Cortex of kidney (tissue), 1 donor: Measurements from ENCODE around the gene MFRP.

Experiments used
- DNase-seq: peaks from one replicate; lab custom pipeline; 2025; lab: John Stamatoyannopoulos, UW

Gene MFRP

DNA sequence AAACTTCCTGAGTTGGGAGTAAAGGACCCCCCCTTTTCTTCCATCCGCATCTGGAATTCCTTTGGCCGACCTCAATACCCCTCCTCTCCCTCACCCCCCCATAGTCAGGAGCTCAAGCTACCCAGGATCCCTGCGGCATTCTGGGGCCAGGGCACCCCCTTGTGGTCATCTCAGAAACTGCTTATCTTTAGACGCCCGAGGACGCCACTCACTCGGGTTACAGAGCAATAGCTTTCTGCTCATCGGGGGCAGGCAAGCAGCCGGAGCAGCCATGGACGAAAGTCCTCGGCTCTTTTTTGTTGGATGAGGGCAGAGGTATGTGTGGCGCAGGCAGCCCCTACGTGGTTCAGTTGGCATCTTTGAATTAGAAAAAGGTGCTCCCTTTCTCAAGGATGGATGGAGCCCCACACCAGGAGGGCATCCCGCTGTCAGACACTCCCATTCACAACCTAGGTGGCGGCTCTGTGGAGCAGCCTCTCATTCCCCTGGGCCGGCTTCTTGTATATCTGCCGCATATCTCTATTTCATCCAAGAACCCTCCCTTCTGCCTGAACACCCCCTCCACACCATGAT is 8.1 kb downstream of the MFRP start:
- DNase-seq: no peak

DNA sequence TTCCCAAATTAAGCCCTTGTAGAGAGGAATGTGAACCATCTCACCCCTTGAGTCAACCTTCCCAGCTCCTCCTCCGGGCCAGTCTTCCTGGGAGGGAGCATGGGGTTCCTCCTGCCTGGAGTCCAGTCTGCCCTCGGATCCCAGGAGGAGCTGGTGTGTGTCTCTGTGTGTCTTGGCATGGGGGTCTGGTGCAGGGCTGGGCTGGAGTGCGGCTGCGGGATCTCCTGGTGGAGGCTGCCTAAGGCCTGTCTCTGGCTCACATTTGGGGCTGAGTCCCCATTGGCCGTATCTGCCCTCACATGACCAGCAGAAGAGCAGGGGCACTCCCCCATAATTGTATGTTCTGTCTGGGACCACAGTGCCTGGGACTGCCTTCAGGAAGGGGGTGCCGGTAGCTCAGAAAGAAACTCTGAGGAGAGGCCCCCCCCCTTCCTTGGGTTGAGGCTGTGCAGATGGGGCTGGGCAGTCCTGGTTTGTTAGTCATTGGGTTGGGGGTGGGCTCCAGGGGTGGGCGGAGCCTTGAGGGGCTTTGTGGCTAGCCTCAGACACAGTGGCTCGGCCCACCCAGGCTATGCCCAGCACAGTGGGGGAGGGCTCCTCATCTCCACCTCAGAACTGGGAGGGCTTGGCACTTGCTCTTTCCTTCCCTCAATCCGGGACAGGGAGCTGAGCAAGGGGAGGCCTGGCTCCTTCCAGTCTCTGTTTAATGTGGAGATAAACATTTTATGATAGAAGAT is 8.8 kb downstream of the MFRP start:
- DNase-seq: no peak

- DNase-seq: no peak
Observed at GRCh38 chr11:119336744-119337469, 9.6 kb downstream of the MFRP start.

GRCh38 chr11:119335655-119336543 is 10.6 kb downstream of the MFRP start:
- no peak for DNase-seq

DNA sequence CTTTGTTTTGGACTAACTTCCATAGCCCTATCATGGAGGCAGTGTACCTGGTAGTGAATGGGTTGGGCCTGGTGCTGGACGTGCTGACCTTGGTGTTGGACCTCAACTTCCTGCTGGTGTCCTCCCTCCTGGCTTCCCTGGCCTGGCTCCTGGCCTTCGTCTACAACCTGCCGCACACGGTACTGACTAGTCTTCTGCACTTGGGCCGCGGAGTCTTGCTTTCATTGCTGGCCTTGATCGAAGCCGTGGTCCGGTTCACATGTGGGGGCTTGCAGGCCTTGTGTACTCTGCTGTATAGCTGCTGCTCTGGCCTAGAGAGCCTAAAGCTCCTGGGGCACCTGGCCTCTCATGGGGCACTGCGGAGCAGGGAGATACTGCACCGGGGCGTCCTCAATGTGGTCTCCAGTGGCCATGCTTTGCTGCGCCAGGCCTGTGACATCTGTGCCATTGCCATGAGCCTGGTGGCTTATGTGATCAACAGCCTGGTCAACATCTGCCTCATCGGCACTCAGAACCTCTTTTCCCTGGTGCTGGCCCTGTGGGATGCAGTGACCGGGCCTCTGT is 11.3 kb downstream of the MFRP start:
- DNase-seq: no peak

DNA sequence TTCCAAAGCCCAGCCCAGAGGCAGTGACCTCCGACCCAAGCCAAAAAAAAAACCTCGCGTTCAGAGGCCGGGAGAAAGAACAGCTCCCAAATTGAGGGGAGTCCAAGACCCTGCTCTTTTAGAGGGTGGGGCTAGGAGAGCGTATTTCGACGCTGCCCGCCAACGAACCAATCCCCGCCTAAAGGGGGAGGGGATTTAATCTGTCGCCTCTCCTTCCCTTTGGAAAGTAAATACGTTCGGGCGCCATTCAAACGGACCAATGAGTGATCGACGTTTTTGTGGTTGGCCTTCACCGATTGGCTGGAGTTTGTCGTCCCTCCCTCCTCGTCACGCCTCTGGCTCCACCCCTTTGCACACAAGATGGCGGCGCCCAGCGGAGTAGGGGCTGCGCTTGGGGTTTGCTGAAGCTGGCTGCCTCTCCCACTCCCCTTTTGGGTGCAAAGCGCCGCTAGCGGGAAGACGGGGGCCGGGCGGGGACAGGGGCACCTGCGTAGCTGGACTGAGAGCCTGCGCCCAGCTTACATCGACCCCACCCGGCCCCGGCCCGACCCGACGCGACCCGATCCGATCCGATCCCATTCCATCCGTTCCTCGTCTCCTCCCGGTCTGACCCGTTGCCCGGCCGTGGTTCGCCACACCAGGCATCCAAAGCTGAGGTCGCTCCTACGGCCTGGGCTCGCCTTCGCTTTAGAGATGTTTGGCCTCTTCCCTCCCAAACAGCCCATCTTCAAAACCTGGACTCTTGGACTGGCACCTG is 12.2 kb downstream of the MFRP start, which contains the start of gene RNF26:
Gene RNF26, plus strand, starts transcription at position 354 of the 757 bp plus-strand sequence. CDS start 596 bp downstream, outside the sequence.
- no peak for DNase-seq

DNA sequence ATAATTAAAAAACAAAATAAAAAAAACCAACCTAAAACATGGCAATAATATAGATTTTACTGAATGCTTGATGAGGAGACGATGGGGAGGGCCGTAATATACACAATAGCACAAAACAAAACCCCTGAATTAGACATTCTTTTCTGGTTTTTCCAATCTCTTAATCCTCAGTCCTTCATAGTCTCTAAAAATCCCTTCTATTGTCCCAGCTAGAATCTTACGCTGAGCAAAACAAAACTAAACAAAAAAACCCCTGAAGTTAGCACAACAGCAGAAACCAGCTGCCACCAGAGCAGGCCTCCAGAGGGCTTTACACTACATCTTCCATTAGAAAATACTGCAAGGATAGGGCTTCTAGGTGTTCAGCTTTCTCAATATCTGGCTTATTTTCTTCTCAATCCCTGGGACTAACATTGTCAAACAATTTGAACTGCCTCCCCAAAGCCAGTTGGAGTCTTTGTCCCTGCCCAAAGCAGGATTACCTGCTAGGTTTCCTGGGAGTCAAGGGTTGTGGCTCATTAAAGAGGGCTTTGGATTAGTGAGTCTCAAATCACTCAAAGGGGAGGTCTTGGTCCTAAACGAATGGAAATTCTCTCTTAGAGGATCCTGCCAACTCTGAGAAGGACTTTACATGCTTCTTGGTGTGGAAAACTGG is 14.3 kb downstream of the MFRP start:
- DNase-seq: no peak

- no peak for DNase-seq
Observed at GRCh38 chr11:119330237-119330636, 16.3 kb downstream of the MFRP start.

DNA sequence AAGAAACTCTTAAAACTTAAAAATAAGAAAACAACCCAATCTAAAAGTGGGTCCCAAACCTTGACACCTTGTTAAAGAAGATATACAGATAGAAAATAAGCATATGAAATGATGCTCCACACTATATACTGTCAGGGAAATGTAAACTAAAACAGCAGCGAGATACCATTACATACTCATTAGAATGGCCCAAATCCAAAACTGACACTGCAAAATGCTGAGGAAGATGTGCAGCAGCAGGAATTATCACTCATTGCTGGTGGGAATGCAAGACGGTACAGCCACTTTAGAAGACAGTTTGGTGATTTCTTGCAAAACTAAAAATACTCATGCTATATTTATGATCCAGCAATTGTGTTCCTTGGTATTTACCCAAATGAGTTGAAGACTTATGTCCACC is 17.2 kb downstream of the MFRP start:
- DNase-seq: no peak

DNA sequence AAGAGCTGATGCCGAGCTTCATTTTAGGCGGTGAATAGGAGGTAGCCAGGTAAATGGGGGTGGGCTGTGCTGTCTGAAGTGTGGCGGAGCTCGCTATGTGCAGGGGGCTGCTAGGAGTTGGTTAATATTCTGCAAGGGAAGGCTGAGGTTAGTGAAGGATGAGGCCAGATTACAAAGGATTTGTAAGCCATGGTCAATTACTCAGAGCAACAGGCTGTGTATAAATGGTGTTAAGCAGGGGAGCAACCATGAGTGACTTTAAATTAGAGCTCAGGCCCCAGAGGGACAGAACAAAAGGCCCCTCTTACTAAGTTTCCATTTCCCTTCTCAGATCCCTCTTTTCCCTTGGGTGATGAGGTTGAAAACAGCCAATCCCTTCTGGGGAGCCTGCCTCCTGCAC is 22.3 kb downstream of the MFRP start:
- DNase-seq: no peak

- no peak for DNase-seq
Observed at GRCh38 chr11:119323532-119324033, 22.9 kb downstream of the MFRP start.

DNA sequence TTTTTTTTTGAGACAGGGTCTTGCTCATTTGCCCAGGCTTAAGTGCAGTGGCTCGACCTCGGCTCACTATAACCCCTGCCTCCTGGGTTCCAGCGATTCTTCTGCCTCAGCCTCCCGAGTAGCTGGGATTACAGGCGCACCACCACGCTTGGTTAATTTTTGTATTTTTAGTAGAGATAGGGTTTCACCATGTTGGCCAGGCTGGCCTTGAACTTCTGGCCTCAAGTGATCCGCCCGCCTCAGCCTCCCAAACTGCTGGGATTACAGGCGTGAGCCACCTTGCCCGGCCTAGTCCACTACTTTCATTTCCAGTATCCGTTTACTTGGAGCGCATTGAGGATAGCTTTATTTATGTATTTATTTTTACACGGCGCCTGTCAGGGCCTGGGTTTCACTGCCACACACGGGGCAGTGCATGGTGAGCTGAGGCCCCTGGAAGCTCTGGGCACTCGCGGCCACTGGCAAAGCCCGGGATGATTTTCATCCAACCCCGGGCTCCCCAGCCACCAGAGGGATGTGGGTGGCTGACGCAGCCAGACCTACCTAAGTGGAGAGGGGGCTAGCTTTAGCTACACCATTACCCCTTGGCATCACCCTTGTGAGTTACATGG is 23.5 kb downstream of the MFRP start:
- no peak for DNase-seq

DNA sequence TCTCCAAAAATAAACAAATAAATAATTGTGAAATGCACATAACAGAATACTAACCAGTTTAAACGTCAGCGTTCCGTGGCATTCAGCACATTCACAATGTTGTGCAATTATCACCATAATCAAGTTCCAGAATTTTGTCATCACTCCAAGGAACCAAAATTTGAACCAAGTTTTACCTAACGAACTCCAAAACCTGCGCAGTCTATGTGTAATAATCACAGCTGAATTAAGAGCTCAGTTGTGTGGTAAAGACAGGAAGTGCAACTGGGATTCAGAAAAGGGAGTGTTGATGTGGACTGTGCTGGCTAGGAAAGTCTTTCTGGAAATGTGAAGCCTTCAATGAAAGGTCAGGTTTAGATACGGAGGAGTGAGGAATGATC is 24.2 kb downstream of the MFRP start:
- DNase-seq: no peak

GRCh38 chr11:119320776-119321524 is 25.6 kb downstream of the MFRP start:
- DNase-seq: no peak

GRCh38 chr11:119320240-119320775 is 26.2 kb downstream of the MFRP start:
- no peak for DNase-seq

- DNase-seq: no peak
Observed at GRCh38 chr11:119319700-119320239, 26.7 kb downstream of the MFRP start.

DNA sequence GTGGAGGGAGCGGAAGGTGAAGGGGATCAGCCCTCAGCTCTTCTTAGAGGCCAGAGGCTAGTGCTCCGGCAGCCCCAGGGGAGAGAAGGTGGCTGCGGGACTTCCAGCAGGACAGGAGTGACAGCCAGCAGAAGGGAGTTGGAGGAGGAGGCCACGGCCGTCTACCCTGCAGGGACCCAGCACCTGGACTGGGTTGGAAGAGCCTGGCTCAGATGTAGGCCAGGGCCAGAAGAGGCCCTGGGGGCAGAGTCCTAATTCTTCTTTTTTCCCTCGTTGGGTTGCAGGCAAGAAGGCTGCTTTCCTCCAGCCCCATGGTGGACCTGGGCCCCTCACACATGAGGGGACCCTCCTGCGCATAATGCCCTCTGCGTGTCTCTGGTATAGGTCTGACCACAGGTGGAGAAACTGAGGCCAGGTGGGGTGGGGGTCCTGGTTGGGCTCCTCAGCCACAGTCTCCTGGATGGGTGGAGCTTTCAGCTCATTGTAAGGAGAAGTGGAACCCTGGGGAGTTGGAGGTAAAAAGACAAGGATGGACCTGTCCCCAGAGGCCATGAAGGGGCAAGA is 27.3 kb downstream of the MFRP start:
- no peak for DNase-seq
